ENCODE data around the gene JAZF1. TPM values are rescaled to one million over a fixed set of nuclear protein-coding genes. Genes with fewer than 3 reads are reported as not detected.

Gene JAZF1
- total RNA-seq, 1 donor from 2014 or later: 29.4 TPM

DNA sequence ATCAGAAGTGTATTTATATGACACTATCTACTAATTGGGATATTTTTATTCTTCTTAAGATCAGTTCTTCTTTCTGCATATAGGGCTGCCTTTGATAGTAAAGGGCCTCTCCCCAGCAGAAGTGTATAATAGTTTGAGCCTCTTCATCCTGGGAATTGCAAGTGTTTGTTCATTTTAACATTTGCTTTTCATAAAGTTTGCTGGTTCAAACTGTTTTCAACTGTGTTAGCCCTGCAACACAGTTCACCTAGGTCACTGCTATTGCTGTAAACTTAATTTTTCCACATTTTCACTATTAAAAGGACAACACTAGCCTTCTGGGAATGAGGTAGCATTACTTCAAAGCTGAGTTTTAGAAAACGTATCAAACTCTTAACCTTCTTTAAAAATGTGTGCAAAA lies 2.8 kb downstream of the JAZF1 start:
- intact Hi-C loops (cut with micrococcal nuclease): no loop called here
- no peaks in the 10 kb centered on the region for H3K9me3 ChIP-seq (replicated peaks)
- H3K27ac ChIP-seq (replicated peaks): peak overlapping the region; percentile 92
- no peak for TF ChIP-seq CTCF (IDR thresholded peaks at IDR 0.05; ENCODE audit: borderline replicate concordance)
- no peaks in the 10 kb centered on the region for H3K27me3 ChIP-seq (ENCODE audit: low read depth)
- no peak for DNase-seq
- H3K36me3 ChIP-seq: no peaks in the 10 kb centered on the region
- H3K4me1 ChIP-seq: peaks cover 81% of the 10 kb centered on the region
- no peak overlapping the region for H3K4me3 ChIP-seq

- H3K4me1 ChIP-seq: peaks cover 80% of the 10 kb centered on the region
- intact Hi-C loops (cut with micrococcal nuclease): no loop called here
- no peak for TF ChIP-seq CTCF (IDR thresholded peaks at IDR 0.05; ENCODE audit: borderline replicate concordance)
- H3K4me3 ChIP-seq: no peak overlapping the region
- H3K36me3 ChIP-seq: no peaks in the 10 kb centered on the region
- no peak for DNase-seq
- H3K9me3 ChIP-seq (replicated peaks): no peaks in the 10 kb centered on the region
- no peaks in the 10 kb centered on the region for H3K27me3 ChIP-seq (ENCODE audit: low read depth)
- H3K27ac ChIP-seq (replicated peaks): peak overlapping the region; percentile 92
These were observed 4.0 kb downstream of the JAZF1 start for GRCh38 chr7:28176645-28177044.

DNA sequence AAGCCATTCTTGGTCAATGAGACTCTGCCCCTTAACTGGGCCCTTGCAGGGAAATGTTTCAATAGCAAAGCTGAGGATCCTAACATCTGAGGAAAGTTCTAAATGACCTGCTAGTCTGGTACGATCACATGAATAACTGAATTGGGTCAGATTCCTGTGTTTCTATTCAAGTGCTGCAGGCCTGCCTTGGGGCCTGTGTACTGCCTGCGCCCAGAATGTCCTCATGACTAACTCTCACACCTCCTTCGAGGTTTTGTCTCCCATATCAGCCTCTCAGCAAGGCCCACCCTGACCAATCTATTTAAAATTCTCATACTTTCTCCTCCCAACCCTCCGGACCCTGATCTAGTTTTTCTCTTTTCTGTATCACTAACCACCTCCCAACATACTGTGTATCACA lies 4.4 kb downstream of the JAZF1 start:
- intact Hi-C loops (cut with micrococcal nuclease): no loop called here
- no peak for TF ChIP-seq CTCF (IDR thresholded peaks at IDR 0.05; ENCODE audit: borderline replicate concordance)
- H3K4me1 ChIP-seq: peaks cover 80% of the 10 kb centered on the region
- no peak overlapping the region for H3K4me3 ChIP-seq
- H3K9me3 ChIP-seq (replicated peaks): no peaks in the 10 kb centered on the region
- peak overlapping the region; percentile 92 for H3K27ac ChIP-seq (replicated peaks)
- DNase-seq: no peak
- no peaks in the 10 kb centered on the region for H3K36me3 ChIP-seq
- no peaks in the 10 kb centered on the region for H3K27me3 ChIP-seq (ENCODE audit: low read depth)

- H3K27me3 ChIP-seq (ENCODE audit: low read depth): no peaks in the 10 kb centered on the region
- intact Hi-C loops (cut with micrococcal nuclease): no loop called here
- H3K36me3 ChIP-seq: no peaks in the 10 kb centered on the region
- H3K27ac ChIP-seq (replicated peaks): peak overlapping the region; percentile 92
- H3K4me1 ChIP-seq: peaks cover 83% of the 10 kb centered on the region
- H3K9me3 ChIP-seq (replicated peaks): no peaks in the 10 kb centered on the region
- H3K4me3 ChIP-seq: no peak overlapping the region
- no peak for DNase-seq
- no peak for TF ChIP-seq CTCF (IDR thresholded peaks at IDR 0.05; ENCODE audit: borderline replicate concordance)
These were observed 5.5 kb downstream of the JAZF1 start for GRCh38 chr7:28174901-28175661.

- no peak for TF ChIP-seq CTCF (IDR thresholded peaks at IDR 0.05; ENCODE audit: borderline replicate concordance)
- Histone ChIP-seq H3K4me3 (no peak overlapping the region), H3K4me1 (peaks cover 86% of the 10 kb centered on the region), H3K27ac (replicated peaks) (peak overlapping the region; percentile 69), H3K9me3 (replicated peaks) (no peaks in the 10 kb centered on the region), H3K36me3 (no peaks in the 10 kb centered on the region), H3K27me3 (ENCODE audit: low read depth) (no peaks in the 10 kb centered on the region)
- DNase-seq: no peak
- intact Hi-C loops (cut with micrococcal nuclease): no loop called here
These were observed 6.2 kb downstream of the JAZF1 start for GRCh38 chr7:28174442-28174841.

Data from left ventricle myocardium inferior (tissue), 1 donor.